22Rv1 (cell line): ENCODE results near the gene ZFP1.
"Not testable (repeated sequence)": the region's sequence is repeated elsewhere in the genome, so short reads cannot be mapped to it uniquely, and the experiment has no call there.

Experiments
- ZFX ChIP-seq: fragments of 450-650 bp; IDR thresholded peaks from 2 replicates; pipeline ENCODE4 v1.6.1; 2017; ENCODE audit warnings: antibody characterized with exemption, borderline replicate concordance
- TF ChIP-seq, protein P1 (sequence below): fragments of 450-650 bp; IDR thresholded peaks from 2 replicates; pipeline ENCODE4 v1.5.1; 2017; ENCODE audit warnings: mild to moderate bottlenecking

- TF ChIP-seq, protein P1, sequence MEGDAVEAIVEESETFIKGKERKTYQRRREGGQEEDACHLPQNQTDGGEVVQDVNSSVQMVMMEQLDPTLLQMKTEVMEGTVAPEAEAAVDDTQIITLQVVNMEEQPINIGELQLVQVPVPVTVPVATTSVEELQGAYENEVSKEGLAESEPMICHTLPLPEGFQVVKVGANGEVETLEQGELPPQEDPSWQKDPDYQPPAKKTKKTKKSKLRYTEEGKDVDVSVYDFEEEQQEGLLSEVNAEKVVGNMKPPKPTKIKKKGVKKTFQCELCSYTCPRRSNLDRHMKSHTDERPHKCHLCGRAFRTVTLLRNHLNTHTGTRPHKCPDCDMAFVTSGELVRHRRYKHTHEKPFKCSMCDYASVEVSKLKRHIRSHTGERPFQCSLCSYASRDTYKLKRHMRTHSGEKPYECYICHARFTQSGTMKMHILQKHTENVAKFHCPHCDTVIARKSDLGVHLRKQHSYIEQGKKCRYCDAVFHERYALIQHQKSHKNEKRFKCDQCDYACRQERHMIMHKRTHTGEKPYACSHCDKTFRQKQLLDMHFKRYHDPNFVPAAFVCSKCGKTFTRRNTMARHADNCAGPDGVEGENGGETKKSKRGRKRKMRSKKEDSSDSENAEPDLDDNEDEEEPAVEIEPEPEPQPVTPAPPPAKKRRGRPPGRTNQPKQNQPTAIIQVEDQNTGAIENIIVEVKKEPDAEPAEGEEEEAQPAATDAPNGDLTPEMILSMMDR = not testable (repeated sequence)
- not testable (repeated sequence) for TF ChIP-seq ZFX
Measured at GRCh38 chr16:75205961-75206748, 57.8 kb downstream of the ZFP1 start.
